Measurements from ENCODE around the gene GRM7.

GRCh38 chr3:7512048-7512447, 651.1 kb downstream of the GRM7 start:
- no peak for TF ChIP-seq CTCF (IDR thresholded peaks at IDR 0.05)
- no peak for TF ChIP-seq EP300 (IDR thresholded peaks at IDR 0.05)
- no peak for TF ChIP-seq POLR2A (IDR thresholded peaks at IDR 0.05)
- no peak for TF ChIP-seq POLR2AphosphoS5 (IDR thresholded peaks at IDR 0.05)
